DOHH2 (cell line): ENCODE data around the gene PDIA2.

Source experiments
- CTCF ChIP-seq: fragments of 200-600 bp; sonication (generic); IDR thresholded peaks from one replicate; pipeline ENCODE4 v1.5.1; 2014; ENCODE audit warnings: antibody characterized with exemption, mild to moderate bottlenecking, low read depth, low read length; ENCODE audit not compliant: poor library complexity, severe bottlenecking
- EZH2phosphoT487 ChIP-seq: fragments of 200-600 bp; sonication (generic); IDR thresholded peaks from 2 replicates; pipeline ENCODE4 v1.6.1; 2017; ENCODE audit warnings: borderline replicate concordance, mild to moderate bottlenecking, antibody characterized with exemption, low read length, moderate library complexity, mixed read lengths

- TF ChIP-seq CTCF (no peak), EZH2phosphoT487 (no peak)
Measured at GRCh38 chr16:303760-304505, 21.0 kb downstream of the PDIA2 start.
